Stimulated activated CD8-positive, alpha-beta memory T cell treated with anti-CD3 and anti-CD28 coated beads, Interleukin-7, amount 100 ng/mL, for 4 hours (primary cell): ENCODE measurements around the gene SMIM5.
"Not testable (repeated sequence)": the region's sequence is repeated elsewhere in the genome, so short reads cannot be mapped to it uniquely, and the experiment has no call there.

Source experiments
- DNase-seq, 2 donors: peaks; one replicate each; pipeline ENCODE4 v3.0.0-alpha.2; 2020; ENCODE audit warnings: low read depth in 2 of 2

Gene SMIM5, protein sequence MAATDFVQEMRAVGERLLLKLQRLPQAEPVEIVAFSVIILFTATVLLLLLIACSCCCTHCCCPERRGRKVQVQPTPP

DNA sequence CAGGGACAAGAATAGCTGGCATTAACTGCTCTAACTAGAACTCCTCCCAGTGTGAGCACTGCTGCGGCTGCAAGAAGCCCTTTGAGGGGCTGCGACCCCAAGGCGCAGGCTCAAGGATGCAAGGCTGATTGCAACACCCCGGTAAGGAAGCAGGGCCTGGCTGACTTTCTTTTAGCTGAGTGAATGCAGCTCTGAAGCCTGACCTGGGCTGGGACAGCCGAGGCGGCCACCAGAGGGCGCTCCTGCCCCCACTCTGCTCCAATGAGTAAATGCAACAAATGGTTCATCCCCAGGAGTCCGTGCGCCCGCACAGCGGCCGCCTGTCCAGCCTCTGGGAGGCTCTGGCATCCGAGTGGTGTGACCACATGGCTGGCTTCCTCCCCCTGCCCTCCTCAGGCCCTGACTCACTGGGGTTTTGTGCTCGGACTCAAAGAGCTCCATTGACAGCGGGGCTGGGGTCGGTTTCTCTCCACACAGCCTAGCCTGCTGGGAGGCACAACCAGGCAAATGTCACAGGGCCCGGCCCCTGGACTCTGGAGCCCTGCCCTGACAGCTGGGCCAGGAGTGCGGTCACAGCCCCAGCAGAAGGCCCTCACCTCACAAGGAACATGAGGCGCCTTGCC lies at the start of gene SMIM5:
Gene SMIM5 (plus strand): TSS at position 572 of the 623 bp plus-strand sequence. CDS start 6,768 bp downstream, outside the sequence.
- peak; percentile 57 to 69 for DNase-seq

DNA sequence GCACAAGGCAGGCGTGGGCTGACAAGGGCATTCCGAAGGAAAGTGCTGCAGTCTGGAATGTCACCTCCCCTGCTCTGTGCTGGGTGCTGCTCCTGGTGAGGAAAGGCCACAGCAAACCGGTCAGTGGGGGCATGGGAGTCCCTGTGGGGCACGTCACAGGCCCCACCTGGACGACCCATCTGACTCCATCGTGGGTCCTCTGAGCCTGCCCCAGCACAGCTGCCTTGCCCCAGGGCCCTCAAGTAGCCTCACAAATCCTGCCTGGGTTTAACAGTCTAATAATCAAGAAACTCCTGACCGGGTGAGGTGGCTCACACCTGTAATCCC lies 48.4 kb upstream of the SMIM5 start:
- DNase-seq, result no peak

DNA sequence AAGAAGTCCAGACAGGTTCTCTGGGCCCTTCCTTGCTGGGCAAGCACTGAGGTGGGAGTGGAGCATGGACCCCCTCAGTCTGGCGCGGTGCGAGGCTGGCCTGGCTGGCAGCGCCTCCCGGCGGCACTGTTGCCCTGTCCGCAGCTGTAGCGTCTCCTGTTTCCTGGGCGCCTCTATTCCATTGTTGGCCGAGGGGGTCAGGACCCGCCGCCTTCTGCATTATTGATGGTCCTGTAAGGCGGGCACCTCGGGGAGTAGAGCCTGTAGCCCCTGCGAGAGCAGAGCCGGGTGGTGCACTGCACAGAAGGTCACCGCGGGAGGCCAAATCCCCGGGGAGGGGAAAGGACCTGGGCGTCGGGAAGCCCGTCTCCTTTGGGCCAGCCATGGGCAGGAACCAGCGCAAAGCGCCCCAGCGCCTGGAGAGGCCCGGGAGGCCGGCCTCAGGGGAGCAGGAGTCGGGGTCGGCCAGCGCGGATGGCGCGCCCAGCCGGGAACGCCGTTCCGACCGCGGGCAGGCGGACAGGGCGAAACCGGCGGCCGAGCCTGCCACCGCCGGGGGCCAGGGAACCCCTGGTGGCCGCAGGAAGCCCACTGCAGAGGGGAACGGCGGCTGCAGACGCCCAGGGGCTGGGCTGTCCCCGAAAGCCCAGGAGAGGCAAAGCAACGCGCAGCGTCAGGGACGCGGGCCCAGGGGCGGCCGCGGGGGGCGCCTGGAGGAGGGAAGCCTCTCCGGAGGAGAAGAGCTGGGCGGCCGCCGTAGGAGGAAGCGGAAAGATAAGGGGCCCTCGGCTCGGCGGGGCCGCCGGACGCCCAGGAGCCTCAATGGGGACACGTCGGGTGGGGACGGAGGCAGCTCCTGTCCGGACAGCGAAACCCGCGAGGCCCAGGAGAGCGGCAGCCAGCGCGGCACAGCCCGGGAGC lies 45.3 kb upstream of the SMIM5 start, which contains the start of gene MYO15B:
Gene MYO15B (plus strand): TSS at position 126 of the 921 bp plus-strand sequence. CDS start 258 bp downstream, at position 384.
- DNase-seq, result peak; percentile 27 to 66

DNA sequence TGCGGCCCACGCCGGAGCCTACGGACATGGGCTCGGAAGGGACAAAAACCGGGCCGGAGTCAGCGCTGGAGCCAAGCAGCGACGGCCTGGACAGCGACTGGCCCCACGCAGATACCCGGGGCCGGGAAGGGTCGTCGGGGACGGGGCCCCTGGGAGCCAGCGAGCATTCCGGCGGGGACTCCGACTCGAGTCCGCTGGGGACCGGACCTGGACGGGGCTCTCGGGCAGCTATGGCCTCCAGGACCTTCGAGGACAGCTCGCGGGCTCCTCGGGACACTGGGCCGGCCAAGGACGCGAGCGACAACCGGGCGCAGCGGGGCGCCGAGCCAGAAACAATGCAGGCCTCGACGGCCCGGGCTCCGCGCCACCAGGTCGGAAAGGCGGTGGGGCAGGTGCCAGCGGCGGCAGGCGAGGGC lies 44.6 kb upstream of the SMIM5 start:
- no peak for DNase-seq

DNA sequence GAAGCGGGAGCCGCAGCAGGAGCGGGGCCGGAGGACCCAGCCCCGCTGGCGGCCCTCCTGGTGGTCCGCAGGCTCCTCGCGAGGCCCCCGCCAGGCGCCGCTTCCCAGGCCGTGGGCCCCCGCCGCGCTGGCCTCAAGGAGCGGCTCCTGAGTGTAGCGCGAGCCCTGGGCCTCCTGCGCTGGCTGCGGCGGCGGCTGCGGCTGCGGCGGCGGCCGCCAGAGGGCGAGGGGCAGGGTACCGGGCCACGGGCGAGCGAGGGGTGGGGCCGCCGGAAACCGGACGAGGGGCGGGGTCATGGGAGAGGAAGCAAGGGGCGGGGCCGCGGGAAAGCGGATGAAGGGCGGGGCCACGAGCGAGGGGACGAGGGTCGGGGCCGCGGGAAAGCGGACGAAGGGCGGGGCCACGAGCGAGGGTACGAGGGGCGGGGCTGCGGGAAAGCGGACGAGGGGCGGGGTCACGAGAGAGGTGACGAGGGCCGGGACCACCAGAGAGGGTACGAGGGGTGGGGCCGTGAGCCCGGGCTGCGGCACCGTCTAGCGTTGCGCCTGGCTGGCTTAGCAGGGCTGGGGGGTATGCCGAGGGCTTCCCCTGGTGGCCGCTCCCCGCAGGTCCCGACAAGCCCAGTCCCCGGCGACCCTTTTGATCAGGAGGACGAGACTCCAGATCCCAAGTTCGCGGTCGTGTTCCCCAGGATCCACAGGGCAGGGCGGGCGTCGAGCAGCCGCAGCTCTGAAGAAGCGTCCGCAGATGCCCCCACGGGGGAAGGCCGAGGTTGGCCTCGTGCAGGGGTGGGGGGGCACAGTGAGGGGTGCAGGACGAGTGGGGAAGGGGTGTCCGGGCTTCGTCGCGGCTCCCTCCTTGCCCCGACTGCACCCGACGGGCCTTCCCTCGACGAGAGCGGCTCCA lies 44.0 kb upstream of the SMIM5 start:
- peak; percentile 91 to 92 for DNase-seq

DNA sequence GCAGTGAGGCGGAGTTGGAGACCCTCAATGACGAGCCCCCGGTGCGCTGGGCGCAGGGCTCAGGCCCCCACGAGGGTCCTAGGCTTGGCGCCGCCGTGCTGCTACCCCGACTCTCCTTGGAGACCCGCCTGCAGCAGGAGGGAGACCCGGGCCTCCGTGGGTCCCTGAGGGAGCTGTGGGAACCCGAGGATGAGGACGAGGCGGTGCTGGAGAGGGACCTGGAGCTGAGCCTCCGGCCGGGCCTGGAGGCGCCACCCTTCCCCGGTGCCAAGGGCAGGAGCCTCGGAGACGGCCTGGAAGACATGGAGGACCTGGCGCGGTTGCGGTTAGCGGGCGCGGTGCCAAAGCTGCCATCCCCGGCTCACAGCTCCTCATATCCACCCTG lies 43.3 kb upstream of the SMIM5 start:
- no peak for DNase-seq

DNA sequence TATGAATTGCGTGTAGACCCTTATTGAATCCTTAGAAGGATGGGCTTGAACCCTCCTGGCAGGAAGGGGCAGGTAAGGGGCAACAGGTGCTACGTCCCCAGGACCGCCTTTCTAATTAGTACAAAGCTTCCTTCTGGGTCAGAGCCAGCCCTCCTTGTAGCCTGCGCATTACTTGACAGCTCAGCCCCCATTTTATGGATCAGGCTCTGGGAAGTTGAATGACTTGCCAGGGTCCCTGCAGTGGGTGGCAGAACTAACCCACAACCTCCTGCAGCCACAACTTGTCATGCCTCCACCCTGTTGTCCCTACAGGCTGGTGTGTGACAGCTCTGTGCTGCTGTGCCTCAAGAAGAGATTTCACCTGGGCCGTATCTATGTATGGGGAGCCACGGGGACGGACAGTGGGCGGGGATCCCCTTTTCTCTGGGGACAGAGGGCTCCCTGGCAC lies 42.9 kb upstream of the SMIM5 start:
- DNase-seq, result no peak

DNA sequence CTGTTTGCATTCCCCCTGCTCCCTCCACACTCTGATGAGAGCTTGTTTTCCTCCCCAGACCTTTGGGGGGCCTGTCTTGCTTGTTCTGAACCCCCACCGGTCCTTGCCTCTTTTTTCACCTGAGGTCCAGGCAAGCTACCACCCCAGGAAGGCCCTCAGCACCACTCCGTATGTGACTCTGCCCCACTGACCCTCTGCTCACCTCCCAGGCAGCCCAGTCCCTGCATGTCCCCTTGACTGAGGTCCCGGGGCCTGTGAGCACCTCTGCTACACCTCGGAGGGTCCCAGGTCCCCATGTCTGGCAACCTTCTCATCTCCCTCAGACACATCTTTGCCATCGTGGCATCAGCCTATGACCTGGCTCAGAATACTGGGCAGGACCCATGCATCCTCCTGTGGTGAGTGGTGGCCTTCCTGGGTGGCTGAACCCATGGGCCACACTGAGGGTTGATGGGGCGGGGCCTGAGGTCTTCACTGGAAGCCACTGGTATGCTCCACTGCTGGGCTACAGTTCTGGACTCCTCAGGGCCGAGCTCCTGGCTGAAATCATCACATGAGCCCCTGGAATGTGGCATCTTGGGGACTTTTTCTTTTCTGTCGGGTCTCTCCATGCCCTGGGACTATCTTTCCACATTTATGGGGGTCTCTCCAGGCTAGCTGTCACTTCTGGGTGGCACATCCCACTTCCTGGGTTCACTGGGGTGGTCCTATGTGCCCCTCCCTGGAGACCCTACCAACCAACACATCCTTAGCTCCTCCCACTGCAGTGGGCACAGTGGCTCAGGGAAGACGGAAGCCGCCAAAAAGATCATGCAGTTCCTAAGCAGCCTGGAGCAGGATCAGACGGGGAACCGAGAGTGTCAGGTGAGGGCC lies 42.1 kb upstream of the SMIM5 start:
- no peak for DNase-seq

DNA sequence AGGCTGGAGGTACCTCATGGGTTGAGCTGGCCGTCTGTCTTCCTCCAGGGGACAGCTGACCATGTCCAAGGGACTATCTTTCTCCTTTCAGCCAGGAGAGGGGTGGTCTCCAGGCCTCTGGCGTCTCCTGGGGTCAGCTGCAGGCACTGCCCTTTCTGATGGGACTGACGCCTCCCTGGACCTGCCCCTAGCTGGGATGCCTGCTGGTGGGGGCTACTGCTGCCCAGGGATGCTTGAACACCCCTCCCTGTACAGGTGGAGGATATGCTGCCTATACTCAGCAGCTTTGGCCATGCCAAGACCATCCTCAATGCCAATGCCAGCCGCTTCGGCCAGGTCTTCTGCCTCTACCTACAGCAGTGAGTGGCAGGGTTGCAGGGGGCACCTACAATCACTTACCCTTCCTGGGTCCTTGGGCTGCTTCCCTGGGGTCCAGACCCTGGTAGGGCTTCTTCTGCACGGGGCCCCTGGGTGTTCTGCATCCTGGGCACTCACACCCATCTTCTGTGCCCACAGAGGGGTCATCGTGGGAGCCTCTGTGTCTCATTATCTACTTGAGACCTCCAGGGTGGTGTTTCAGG lies 41.4 kb upstream of the SMIM5 start:
- DNase-seq, result no peak

DNA sequence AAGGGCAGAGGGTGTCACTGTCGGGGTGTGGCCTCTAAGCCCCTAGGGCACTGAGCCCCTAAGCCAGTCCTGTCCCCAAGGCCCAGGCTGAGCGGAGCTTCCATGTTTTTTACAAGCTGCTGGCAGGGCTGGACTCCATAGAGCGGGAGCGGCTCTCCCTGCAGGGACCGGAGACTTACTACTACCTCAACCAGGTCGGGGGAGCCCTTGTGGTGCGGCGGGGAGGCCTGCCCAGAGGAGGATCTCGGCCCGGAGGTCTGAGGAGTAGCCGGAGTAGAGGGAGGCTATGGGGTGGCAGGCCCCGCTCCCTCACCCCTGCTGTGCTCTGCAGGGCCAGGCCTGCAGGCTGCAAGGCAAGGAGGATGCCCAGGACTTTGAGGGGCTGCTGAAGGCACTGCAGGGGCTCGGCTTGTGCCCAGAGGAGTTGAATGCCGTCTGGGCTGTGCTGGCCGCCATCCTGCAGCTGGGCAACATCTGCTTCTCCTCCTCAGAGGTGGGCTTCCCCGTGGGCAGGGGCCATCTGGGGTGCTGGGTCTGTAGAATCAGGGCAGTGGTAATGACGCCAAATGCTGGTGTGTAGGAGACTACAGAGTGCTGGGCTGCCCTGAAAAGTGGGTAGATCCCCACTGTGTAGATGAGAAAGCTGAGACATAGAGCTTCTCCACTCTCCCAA lies 40.8 kb upstream of the SMIM5 start:
- no peak for DNase-seq

DNA sequence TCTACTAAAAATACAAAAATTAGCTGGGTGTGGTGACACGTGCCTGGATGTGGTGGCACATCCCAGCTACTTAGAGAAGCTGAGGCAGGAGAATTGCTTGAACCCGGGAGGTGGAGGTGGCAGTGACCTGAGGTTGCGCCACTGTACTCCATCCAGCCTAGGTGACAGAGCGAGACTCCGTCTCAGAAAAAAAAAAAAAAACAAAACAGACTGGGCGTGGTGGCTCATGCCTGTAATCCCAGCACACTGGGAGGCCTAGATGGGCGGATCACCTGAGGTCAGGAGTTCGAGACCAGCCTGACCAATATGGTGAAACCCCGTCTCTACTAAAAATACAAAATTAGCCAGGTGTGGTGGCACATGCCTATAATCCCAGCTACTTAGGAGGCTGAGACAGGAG lies 39.8 kb upstream of the SMIM5 start:
- DNase-seq, result not testable (repeated sequence)

DNA sequence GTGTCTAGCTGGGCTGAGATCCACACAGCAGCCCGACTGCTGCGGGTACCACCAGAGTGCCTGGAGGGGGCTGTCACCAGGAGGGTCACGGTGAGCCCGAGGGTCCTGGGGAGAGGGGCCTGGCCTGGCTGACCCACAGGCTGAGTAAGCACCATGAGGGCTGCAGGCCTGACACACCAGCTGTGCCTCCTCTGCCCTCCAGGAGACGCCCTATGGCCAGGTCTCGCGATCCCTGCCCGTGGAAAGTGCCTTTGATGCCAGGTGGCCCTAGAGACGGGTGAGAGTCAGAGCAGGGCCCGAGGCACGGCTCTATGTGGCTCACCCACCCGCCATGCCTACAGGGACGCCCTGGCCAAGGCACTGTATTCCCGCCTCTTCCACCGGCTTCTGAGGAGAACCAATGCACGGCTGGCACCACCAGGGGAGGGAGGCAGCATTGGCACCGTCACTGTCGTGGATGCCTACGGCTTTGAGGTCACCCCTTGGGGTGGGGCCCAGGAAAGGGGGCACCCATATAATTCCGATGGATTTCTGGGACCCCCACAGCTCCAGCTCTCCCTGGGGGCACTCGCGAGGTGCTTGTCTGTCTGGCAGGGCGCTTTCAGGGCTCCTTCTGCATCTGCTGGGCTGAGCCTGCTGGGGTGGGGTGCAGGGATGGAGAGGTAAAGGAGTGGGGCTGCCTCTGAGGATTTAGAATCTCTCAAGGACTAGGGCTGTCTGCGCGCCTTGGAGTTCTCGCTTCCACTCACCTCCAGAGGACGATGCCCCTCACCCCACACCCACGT lies 38.5 kb upstream of the SMIM5 start:
- DNase-seq, result no peak

DNA sequence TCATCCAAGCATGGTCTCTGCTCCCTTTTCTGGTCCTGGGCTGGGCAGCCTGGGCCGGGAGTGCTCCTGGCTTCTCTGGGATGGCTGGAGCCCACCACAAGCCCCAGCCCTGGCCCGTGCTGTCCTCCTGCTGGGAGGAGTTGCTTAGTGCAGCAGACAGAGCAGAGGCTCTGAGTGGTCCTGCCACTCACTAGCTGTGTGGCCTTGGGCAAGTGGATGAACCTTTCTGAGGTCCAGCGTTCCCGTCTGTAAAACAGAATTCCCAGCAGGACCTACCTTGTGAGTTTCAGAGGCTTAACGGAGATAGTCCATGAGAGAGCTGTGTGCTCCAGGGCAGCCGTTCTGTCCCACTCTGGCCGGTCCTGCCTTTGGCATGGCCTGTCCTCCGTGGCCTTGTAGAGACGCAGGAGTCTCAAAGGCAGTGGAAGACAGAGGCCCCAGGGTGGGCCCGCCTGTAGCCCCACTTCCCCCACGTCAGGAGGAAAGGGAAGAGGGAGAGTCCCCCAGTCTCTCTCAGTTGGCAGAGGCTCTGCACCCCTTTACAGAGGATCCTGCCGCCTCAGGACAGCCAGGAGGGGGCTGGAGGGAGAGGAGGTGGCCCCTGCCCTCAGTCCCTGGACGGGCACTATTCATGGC lies 37.8 kb upstream of the SMIM5 start:
- no peak for DNase-seq

DNA sequence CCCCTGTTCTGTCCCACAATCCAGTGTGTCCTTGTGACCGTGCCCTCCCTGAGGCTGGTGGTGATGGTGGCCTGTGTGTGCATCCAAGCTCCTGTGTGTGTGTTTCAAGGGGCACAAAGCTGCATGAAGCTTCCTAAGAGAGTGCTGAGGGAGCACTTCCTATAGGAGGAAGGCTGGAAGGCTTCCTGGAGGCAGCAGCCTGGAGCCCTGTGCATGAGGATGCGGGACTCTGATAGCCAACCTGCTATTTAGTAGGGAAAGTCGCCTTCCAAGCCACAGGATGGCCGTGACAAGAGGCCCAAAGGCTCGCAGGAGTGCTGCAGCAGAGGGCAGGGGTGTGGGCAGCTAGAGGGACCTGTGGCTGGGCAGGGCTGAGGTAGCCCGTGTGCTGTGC lies 37.3 kb upstream of the SMIM5 start:
- no peak for DNase-seq

DNA sequence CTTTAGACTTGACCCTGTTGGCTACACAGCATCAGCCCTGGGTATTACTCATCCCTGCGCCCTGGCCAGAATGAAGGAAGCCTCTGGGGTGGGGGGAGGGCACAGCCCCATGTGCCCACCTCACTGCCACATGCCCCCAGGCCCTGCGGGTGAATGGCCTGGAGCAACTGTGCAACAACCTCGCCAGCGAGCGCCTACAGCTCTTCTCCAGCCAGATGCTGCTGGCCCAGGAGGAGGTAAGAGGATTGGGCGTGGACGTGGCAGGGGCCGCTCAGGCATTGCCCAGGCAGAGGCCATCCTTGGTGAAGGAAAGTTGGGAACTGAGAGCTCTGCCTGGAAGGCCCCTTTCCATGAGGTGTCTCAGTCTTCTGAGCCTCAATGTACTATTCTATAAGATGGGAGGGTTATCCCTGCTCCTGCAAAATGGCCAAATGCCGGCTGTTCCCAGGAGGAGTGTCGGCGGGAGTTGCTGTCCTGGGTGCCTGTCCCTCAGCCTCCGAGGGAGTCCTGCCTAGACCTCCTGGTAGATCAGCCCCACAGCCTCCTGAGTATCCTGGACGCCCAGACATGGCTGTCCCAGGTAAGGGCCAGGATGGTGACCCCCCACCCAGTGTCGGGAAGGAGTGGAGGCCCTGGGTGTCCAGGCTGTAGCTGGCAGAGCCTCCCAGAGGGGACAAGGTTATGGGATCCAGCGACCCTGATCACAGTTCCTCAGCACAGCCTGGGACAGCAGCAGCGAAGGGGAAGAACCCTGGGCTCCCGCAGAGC lies 36.7 kb upstream of the SMIM5 start:
- DNase-seq, result no peak

DNA sequence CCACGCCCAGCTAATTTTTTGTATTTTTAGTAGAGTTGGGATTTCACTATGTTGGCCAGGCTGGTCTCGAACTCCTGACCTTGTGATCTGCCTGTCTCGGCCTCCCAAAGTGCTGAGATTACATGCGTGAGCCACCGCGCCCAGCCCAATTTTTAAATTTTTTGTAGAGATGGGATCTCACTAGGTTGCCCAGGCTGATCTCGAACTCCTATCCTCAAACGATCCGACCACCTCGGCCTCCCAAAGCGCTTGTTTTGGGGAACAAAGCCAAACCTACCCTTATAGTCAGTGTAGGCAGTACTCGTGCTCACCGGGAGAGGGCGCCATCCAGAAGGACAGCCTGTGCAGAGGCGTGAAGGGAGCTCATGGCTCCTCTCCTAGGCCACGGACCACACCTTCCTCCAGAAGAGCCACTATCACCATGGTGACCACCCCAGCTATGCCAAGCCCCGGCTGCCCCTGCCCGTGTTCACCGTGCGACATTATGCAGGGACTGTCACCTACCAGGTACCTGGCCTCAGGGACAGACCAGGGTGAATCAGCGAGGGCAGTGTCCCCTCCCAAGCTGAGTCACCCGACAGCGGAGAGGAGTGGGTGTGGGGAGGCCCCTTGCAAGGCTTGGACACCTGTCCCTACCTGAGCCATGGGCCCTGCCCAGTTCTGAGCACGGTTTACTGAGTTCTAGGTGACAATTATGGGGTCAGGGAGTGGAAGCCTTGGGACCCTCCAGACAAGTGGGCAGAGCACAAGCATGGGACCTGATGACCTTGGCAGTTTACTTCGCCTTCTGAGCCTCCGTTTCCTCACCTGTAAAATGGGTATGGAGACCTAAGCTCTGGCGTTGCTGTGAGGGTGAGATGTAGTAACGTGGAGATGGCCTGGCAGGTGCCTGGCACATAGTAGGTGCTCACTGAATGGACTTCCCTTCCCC lies 31.9 kb upstream of the SMIM5 start:
- peak; percentile 16 to 23 for DNase-seq

DNA sequence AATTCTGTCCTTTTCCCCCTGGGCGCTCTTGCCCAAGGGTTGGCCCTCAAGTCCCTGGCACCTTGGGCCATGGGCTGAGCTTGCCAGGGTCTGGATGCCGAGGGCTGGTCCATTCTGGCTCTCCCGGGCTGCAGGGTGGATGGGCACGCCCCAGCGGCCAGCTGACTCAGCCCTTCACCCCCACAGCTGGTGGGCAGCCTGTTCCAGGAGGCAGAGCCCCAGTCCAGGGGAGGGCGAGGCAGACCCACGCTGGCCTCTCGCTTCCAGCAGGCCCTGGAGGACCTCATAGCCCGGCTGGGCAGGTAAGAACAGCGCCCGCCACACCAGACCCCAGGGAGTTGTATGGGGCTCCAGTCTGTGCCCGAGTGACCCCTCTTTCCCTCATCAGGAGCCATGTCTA lies 30.6 kb upstream of the SMIM5 start:
- no peak for DNase-seq
